ENCODE results near the gene EML6.

DNA sequence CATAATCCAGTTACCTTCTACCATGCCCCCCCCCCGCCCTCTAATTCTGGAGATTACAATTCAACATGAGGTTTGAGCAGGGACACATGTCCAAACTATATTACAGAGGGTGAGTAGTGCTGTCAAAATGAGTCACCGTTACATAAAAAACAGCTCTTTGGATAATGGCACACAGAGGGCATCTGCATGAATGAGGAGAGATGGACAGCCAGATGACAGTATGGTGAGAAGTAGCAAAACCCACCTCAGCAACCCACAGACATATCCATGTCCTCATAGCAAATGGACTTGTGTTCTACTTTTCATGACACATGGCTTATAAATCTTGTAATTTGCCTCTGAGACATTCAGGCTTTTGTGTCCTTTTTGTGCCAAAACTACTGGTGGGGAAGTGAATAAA, 132.0 kb downstream of the EML6 start:
- TF ChIP-seq ELF1 (IDR thresholded peaks at IDR 0.05; ENCODE audit: borderline replicate concordance, low read depth) = no peak
- TF ChIP-seq, protein P1, sequence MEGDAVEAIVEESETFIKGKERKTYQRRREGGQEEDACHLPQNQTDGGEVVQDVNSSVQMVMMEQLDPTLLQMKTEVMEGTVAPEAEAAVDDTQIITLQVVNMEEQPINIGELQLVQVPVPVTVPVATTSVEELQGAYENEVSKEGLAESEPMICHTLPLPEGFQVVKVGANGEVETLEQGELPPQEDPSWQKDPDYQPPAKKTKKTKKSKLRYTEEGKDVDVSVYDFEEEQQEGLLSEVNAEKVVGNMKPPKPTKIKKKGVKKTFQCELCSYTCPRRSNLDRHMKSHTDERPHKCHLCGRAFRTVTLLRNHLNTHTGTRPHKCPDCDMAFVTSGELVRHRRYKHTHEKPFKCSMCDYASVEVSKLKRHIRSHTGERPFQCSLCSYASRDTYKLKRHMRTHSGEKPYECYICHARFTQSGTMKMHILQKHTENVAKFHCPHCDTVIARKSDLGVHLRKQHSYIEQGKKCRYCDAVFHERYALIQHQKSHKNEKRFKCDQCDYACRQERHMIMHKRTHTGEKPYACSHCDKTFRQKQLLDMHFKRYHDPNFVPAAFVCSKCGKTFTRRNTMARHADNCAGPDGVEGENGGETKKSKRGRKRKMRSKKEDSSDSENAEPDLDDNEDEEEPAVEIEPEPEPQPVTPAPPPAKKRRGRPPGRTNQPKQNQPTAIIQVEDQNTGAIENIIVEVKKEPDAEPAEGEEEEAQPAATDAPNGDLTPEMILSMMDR (IDR thresholded peaks at IDR 0.05 in 2 of 3, conservative IDR thresholded peaks at IDR 0.05 in 1 of 3; ENCODE audit: borderline replicate concordance in 1 of 3, insufficient read depth in 1 of 3, low read depth in 2 of 3, low read length in 2 of 3) = no peak
- TF ChIP-seq, protein P2, sequence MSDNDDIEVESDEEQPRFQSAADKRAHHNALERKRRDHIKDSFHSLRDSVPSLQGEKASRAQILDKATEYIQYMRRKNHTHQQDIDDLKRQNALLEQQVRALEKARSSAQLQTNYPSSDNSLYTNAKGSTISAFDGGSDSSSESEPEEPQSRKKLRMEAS (IDR thresholded peaks at IDR 0.05) = no peak
- TF ChIP-seq, protein P3, sequence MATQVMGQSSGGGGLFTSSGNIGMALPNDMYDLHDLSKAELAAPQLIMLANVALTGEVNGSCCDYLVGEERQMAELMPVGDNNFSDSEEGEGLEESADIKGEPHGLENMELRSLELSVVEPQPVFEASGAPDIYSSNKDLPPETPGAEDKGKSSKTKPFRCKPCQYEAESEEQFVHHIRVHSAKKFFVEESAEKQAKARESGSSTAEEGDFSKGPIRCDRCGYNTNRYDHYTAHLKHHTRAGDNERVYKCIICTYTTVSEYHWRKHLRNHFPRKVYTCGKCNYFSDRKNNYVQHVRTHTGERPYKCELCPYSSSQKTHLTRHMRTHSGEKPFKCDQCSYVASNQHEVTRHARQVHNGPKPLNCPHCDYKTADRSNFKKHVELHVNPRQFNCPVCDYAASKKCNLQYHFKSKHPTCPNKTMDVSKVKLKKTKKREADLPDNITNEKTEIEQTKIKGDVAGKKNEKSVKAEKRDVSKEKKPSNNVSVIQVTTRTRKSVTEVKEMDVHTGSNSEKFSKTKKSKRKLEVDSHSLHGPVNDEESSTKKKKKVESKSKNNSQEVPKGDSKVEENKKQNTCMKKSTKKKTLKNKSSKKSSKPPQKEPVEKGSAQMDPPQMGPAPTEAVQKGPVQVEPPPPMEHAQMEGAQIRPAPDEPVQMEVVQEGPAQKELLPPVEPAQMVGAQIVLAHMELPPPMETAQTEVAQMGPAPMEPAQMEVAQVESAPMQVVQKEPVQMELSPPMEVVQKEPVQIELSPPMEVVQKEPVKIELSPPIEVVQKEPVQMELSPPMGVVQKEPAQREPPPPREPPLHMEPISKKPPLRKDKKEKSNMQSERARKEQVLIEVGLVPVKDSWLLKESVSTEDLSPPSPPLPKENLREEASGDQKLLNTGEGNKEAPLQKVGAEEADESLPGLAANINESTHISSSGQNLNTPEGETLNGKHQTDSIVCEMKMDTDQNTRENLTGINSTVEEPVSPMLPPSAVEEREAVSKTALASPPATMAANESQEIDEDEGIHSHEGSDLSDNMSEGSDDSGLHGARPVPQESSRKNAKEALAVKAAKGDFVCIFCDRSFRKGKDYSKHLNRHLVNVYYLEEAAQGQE (IDR thresholded peaks at IDR 0.05; ENCODE audit: low read depth) = no peak
- no peak for TF ChIP-seq EZH2 (IDR thresholded peaks at IDR 0.05)
- no peak for TF ChIP-seq EGR1 (IDR thresholded peaks at IDR 0.05; ENCODE audit: low read depth)
- TF ChIP-seq POLR2AphosphoS5 (IDR thresholded peaks at IDR 0.05; ENCODE audit: low read depth, low read length) = no peak
- no peak for TF ChIP-seq RAD21 (IDR thresholded peaks at IDR 0.05; ENCODE audit: low read depth)

All from HCT116 (cell line).